Endodermal cell (in vitro differentiated cells): ENCODE results near the gene OPRD1. TPM values are rescaled to one million over a fixed set of nuclear protein-coding genes. Genes with fewer than 3 reads are reported as not detected.

Source experiments
- DNase-seq: peaks from one replicate; pipeline ENCODE4 v3.0.0-alpha.2; 2017
- H3K27ac ChIP-seq: 2 replicates; pipeline ENCODE4 v1.5.1; 2013; ENCODE audit warnings: mild to moderate bottlenecking, low read depth, low read length, moderate library complexity
- H3K27me3 ChIP-seq: 2 replicates; pipeline ENCODE4 v1.6.1; 2013; ENCODE audit warnings: mild to moderate bottlenecking, low read length, moderate library complexity; ENCODE audit not compliant: insufficient read depth, control insufficient read depth, poor library complexity, severe bottlenecking
- H3K36me3 ChIP-seq: 2 replicates; pipeline ENCODE4 v1.7.0; 2013; ENCODE audit warnings: mild to moderate bottlenecking, low read length, moderate library complexity; ENCODE audit not compliant: control insufficient read depth, insufficient read depth
- H3K4me1 ChIP-seq: one replicate; pipeline ENCODE4 v1.7.0; 2013; ENCODE audit warnings: low read length; ENCODE audit not compliant: control insufficient read depth, insufficient read depth
- H3K4me3 ChIP-seq: 2 replicates; pipeline ENCODE4 v1.5.1; 2013; ENCODE audit warnings: mild to moderate bottlenecking, low read length, moderate library complexity
- H3K9ac ChIP-seq: 2 replicates; pipeline ENCODE4 v1.6.1; 2013; ENCODE audit warnings: mild to moderate bottlenecking, low read length, moderate library complexity; ENCODE audit not compliant: poor library complexity, severe bottlenecking; ENCODE audit errors: extremely low read depth
- H3K9me3 ChIP-seq: 2 replicates; pipeline ENCODE4 v1.6.1; 2013; ENCODE audit warnings: mild to moderate bottlenecking, low read length, moderate library complexity; ENCODE audit not compliant: control insufficient read depth
- H3K27ac Mint-ChIP-seq: 2 replicates; pipeline ENCODE4 v1.8.0; 2020; ENCODE audit warnings: mixed read lengths
- H3K27me3 Mint-ChIP-seq: 2 replicates; pipeline ENCODE4 v1.8.0; 2021; ENCODE audit warnings: mild to moderate bottlenecking, mixed read lengths; ENCODE audit not compliant: insufficient read depth
- H3K36me3 Mint-ChIP-seq: 2 replicates; pipeline ENCODE4 v1.8.0; 2020; ENCODE audit warnings: low read depth, mixed read lengths
- H3K4me1 Mint-ChIP-seq: 2 replicates; pipeline ENCODE4 v1.8.0; 2020; ENCODE audit warnings: mixed read lengths
- H3K4me3 Mint-ChIP-seq: 2 replicates; pipeline ENCODE4 v1.8.0; 2020; ENCODE audit warnings: mild to moderate bottlenecking, moderate library complexity, mixed read lengths
- H3K9me3 Mint-ChIP-seq: 2 replicates; pipeline ENCODE4 v1.8.0; 2020; ENCODE audit warnings: mild to moderate bottlenecking, mixed read lengths
- WGBS, 2 experiments: methylation state at CpG; one replicate each; pipeline versions ENCODE4 v1.1.5 to v1.1.7; 2013; ENCODE audit warnings: missing lambda C conversion rate in 2 of 2, mixed read lengths in 1 of 2; ENCODE audit not compliant: insufficient coverage in 1 of 2, insufficient read length in 1 of 2; 5-methylcytosine and 5-hydroxymethylcytosine counted together
- total RNA-seq, 2 donors: library from RNA; stranded (reverse); fragmentation: NEBNext Ultra II Directional in 1 of 2; extraction: Animal tissue kit (Norgen Biotek cat#: 25700) in 1 of 2; gene quantifications; 2 replicates in 1 of 2; 3 replicates in 1 of 2; pipeline ENCODE4 v1.2.1, GENCODE V29; 2021
- TF ChIP-seq, protein P1 (sequence below): fragments of 200-600 bp; sonication (generic); conservative IDR thresholded peaks from 2 replicates; pipeline ENCODE4 v1.5.0; 2021; ENCODE audit warnings: antibody characterized with exemption, mild to moderate bottlenecking

OPRD1 gene
- total RNA-seq, 2 donors from 2014 or later = 0.55 to 0.75 TPM

DNA sequence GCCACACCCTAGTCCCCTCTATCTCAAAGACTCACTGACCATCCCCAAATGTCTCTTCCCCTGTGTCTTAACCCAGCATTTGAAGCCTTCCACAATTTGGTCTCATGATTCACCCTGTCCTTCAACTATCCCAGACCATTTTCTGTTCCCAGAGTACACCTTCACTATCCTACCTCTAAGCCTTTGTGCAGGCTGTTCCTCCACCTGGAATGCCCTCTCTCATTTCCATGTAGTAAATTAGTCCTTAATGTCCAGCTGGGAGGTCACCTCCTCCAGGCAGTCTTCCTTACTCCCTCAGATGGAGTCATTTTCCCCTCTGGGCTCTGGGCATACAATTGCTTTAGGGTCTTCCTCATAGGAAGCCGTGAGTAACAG, 71.3 kb downstream of the OPRD1 start:
- H3K4me3 Mint-ChIP-seq = no peak overlapping the region
- H3K36me3 ChIP-seq = no peaks in the 10 kb centered on the region
- H3K27ac Mint-ChIP-seq = peak overlapping the region; percentile 67
- no peak for DNase-seq
- H3K4me1 Mint-ChIP-seq = peaks cover 29% of the 10 kb centered on the region
- no peaks in the 10 kb centered on the region for H3K27me3 ChIP-seq
- no peaks in the 10 kb centered on the region for H3K9me3 ChIP-seq
- TF ChIP-seq, protein P1, sequence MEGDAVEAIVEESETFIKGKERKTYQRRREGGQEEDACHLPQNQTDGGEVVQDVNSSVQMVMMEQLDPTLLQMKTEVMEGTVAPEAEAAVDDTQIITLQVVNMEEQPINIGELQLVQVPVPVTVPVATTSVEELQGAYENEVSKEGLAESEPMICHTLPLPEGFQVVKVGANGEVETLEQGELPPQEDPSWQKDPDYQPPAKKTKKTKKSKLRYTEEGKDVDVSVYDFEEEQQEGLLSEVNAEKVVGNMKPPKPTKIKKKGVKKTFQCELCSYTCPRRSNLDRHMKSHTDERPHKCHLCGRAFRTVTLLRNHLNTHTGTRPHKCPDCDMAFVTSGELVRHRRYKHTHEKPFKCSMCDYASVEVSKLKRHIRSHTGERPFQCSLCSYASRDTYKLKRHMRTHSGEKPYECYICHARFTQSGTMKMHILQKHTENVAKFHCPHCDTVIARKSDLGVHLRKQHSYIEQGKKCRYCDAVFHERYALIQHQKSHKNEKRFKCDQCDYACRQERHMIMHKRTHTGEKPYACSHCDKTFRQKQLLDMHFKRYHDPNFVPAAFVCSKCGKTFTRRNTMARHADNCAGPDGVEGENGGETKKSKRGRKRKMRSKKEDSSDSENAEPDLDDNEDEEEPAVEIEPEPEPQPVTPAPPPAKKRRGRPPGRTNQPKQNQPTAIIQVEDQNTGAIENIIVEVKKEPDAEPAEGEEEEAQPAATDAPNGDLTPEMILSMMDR = no peak
- H3K9me3 Mint-ChIP-seq = no peaks in the 10 kb centered on the region
- no peak overlapping the region for H3K4me3 ChIP-seq
- peaks cover 10% of the 10 kb centered on the region for H3K27me3 Mint-ChIP-seq
- no peak overlapping the region for H3K9ac ChIP-seq
- H3K4me1 ChIP-seq = peaks cover 11% of the 10 kb centered on the region
- no peaks in the 10 kb centered on the region for H3K36me3 Mint-ChIP-seq
- no peak overlapping the region for H3K27ac ChIP-seq
- 60% methylated on average over 1 of the region's 1 CpG; no CpG with 5 or more reads in 1 of the 2 experiments for WGBS, 2 experiments

DNA sequence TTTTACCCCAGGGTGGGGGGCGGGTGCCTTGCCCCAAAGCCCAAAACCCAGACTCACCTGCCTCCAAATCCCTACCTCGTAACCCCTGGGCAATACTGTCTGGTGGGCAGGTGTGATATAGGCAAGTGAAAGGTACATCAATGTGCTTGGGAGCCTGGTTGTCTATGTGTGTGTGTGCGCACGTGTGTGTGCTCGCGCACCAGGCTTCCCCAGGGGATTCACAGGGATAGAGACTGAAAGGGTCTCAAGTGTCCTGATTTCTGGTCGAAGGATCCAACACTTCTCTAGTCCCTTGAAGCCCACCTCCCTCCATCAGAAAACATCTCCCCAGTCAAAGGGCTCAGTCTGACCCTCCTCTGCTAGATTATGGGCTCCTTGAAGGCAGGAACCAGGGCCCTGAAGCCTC, 73.5 kb downstream of the OPRD1 start:
- no peaks in the 10 kb centered on the region for H3K36me3 Mint-ChIP-seq
- TF ChIP-seq, protein P1 = no peak
- Histone ChIP-seq H3K27me3 (no peaks in the 10 kb centered on the region), H3K36me3 (no peaks in the 10 kb centered on the region), H3K9me3 (no peaks in the 10 kb centered on the region), H3K4me3 (no peak overlapping the region), H3K9ac (no peak overlapping the region), H3K27ac (no peak overlapping the region), H3K4me1 (peaks cover 11% of the 10 kb centered on the region)
- peak; percentile 54 for DNase-seq
- H3K27ac Mint-ChIP-seq = peak overlapping the region; percentile 35
- WGBS, 2 experiments = 85 to 87% methylated on average over 5 to 7 of the region's 7 CpGs
- H3K27me3 Mint-ChIP-seq = peaks cover 20% of the 10 kb centered on the region
- peaks cover 31% of the 10 kb centered on the region for H3K4me1 Mint-ChIP-seq
- no peak overlapping the region for H3K4me3 Mint-ChIP-seq
- no peaks in the 10 kb centered on the region for H3K9me3 Mint-ChIP-seq

DNA sequence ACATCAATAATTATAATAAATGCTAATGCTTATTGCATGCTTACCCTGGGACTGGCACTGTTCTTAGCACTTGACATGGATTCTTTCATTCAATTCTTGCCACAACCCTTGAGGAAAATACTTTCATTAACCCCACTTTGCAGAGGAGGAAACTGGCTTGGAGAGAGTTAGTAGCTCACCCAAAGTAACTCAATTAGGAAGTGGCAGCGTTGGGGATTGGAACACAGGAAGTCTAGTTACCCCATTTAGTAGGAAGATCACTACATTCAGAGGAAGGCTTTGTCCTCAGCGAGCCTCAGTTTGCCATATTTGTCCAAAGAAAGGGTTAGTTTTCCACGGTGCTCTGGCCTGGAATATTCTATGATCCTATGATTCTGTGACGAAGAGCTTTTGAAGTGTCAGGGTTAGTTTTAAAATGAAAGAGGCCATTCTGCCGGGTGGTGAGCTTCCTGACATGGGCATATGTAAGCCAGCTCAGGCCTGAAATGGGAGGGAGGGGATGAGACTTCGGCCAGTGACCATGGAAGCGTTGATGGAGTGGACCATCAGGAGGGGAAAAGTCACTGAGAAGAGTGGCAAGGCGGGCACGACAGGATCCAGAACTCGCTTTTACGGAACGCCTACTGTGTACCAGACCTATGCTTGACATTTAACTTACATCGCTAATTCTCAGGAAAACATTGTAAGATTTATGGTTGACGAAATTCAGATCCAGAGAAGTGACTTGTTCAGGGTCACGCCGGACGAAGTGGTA, 74.2 kb downstream of the OPRD1 start:
- Mint-ChIP-seq H3K9me3 (no peaks in the 10 kb centered on the region), H3K36me3 (no peaks in the 10 kb centered on the region), H3K27ac (peak overlapping the region; percentile 83), H3K4me1 (peaks cover 31% of the 10 kb centered on the region), H3K27me3 (peaks cover 20% of the 10 kb centered on the region), H3K4me3 (peak overlapping the region; percentile 72)
- Histone ChIP-seq H3K27ac (no peak overlapping the region), H3K4me3 (peak overlapping the region; percentile 83), H3K9me3 (no peaks in the 10 kb centered on the region), H3K36me3 (no peaks in the 10 kb centered on the region), H3K27me3 (no peaks in the 10 kb centered on the region), H3K9ac (no peak overlapping the region), H3K4me1 (peaks cover 11% of the 10 kb centered on the region)
- peak; percentile 52 for DNase-seq
- WGBS, 2 experiments = 66 to 79% methylated on average over 14 to 17 of the region's 17 CpGs
- TF ChIP-seq, protein P1 = no peak
